Stomach (tissue), 4 donors: Measurements from ENCODE around the gene IKBKE.

Experiments
- CTCF ChIP-seq, 7 experiments: fragments of 450-650 bp in 4 of 7; fragments of 200-600 bp in 3 of 7; sonication (generic) in 3 of 7; IDR thresholded peaks; one replicate each; pipeline ENCODE4 v1.5.1; 2016 to 2019; ENCODE audit warnings: antibody characterized with exemption in 7 of 7, control low read depth in 2 of 7, mild to moderate bottlenecking in 1 of 7
- EP300 ChIP-seq: sonication (generic); formaldehyde crosslinking; IDR thresholded peaks from one replicate; pipeline ENCODE4 v1.6.1; 2017; ENCODE audit warnings: antibody characterized with exemption
- POLR2A ChIP-seq, 4 donors: fragments of 450-650 bp; IDR thresholded peaks; one replicate each; pipeline ENCODE4 v1.6.1; 2016; ENCODE audit warnings: antibody characterized with exemption in 4 of 4, control low read depth in 2 of 4, mild to moderate bottlenecking in 1 of 4, moderate library complexity in 1 of 4

DNA sequence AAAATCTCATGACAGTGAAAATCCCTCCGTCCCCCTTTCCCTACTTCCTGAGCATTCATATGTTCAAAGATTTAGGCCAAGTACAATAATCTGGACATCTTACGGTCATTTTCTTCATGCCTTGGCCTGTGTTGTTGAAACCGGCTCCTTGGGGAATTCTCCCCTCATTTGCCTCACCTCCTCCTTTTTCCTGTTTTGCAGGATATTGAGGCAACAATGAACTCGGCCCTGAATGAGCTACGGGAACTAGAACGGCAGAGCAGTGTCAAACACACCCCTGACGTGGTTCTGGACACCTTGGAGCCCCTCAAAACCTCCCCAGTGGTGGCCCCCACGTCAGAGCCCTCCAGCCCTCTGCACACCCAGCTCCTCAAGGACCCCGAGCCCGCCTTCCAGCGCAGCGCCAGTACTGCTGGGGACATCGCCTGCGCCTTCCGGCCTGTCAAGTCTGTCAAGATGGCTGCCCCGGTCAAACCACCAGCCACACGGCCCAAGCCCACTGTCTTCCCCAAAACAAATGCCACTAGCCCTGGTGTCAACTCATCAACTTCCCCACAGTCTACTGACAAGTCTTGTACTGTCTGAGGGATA, 9.3 kb upstream of the IKBKE start:
- TF ChIP-seq CTCF (IDR thresholded peaks at IDR 0.05) (no peak), POLR2A (IDR thresholded peaks at IDR 0.05) (no peak), EP300 (no peak)
